HG02571 (cell line): Measurements from ENCODE around the gene COL6A1.
"Not testable (repeated sequence)": the region's sequence is repeated elsewhere in the genome, so short reads cannot be mapped to it uniquely, and the experiment has no call there.

Experiments used
- ATAC-seq: cut with Tn5 transposase; IDR thresholded peaks from one replicate; pipeline ENCODE4 v1.9.1; 2021; ENCODE audit warnings: mild to moderate bottlenecking, moderate library complexity; ENCODE audit not compliant: unreplicated experiment

Gene COL6A1

GRCh38 chr21:45964649-45965048 is 16.9 kb upstream of the COL6A1 start:
- no peak for ATAC-seq

GRCh38 chr21:45965084-45965809 is 16.3 kb upstream of the COL6A1 start:
- no peak for ATAC-seq

GRCh38 chr21:45966791-45967394 is 14.7 kb upstream of the COL6A1 start:
- ATAC-seq = no peak

- ATAC-seq = no peak
Observed at GRCh38 chr21:45969921-45970673, 11.5 kb upstream of the COL6A1 start.

GRCh38 chr21:45970674-45971615 is 10.6 kb upstream of the COL6A1 start:
- ATAC-seq = no peak

- no peak for ATAC-seq
Observed at GRCh38 chr21:45971616-45972352, 9.8 kb upstream of the COL6A1 start.

- ATAC-seq = no peak
Observed at GRCh38 chr21:45972353-45972715, 9.2 kb upstream of the COL6A1 start.

GRCh38 chr21:45972716-45973474 is 8.7 kb upstream of the COL6A1 start:
- ATAC-seq = no peak

- ATAC-seq = no peak
Observed at GRCh38 chr21:45973475-45974072, 8.0 kb upstream of the COL6A1 start.

- no peak for ATAC-seq
Observed at GRCh38 chr21:45974073-45975019, 7.2 kb upstream of the COL6A1 start.

GRCh38 chr21:45975020-45975666 is 6.4 kb upstream of the COL6A1 start:
- ATAC-seq = no peak

GRCh38 chr21:45975667-45976409 is 5.7 kb upstream of the COL6A1 start:
- not testable (repeated sequence) for ATAC-seq

- no peak for ATAC-seq
Observed at GRCh38 chr21:45976701-45977311, 4.8 kb upstream of the COL6A1 start.

GRCh38 chr21:45977396-45977795 is 4.2 kb upstream of the COL6A1 start:
- no peak for ATAC-seq

- no peak for ATAC-seq
Observed at GRCh38 chr21:45979141-45979631, 2.4 kb upstream of the COL6A1 start.

- ATAC-seq = no peak
Observed at GRCh38 chr21:45979651-45980050, 1.9 kb upstream of the COL6A1 start.
